Effector memory CD8-positive, alpha-beta T cell (primary cell): ENCODE results near the gene TM9SF3.
A peak's percentile ranks its signal among the peaks of the same experiment; 100 is the strongest.

Source experiments
- ATAC-seq: fragments of 150-1000 bp; cut with Tn5 transposase; replicated peaks from 2 replicates; pipeline ENCODE4 v1.10.0; 2021; ENCODE audit warnings: mild to moderate bottlenecking, moderate library complexity
- DNase-seq, 3 experiments: peaks; one replicate each; pipeline ENCODE4 v3.0.0; 2021
- H3K27ac Mint-ChIP-seq, 2 donors: one replicate each; pipeline ENCODE4 v1.8.0; 2022; ENCODE audit warnings: mild to moderate bottlenecking in 2 of 2, mixed read lengths in 2 of 2, moderate library complexity in 2 of 2
- H3K27me3 Mint-ChIP-seq, 2 donors: one replicate each; pipeline ENCODE4 v1.8.0; 2022; ENCODE audit warnings: mixed read lengths in 2 of 2
- H3K36me3 Mint-ChIP-seq: one replicate; pipeline ENCODE4 v1.8.0; 2022; ENCODE audit warnings: mild to moderate bottlenecking, moderate library complexity, mixed read lengths; ENCODE audit not compliant: insufficient read depth
- H3K4me1 Mint-ChIP-seq, 2 donors: one replicate each; pipeline ENCODE4 v1.8.0; 2022; ENCODE audit warnings: low read depth in 2 of 2, mixed read lengths in 2 of 2
- H3K4me3 Mint-ChIP-seq, 2 donors: one replicate each; pipeline ENCODE4 v1.8.0; 2022; ENCODE audit warnings: mild to moderate bottlenecking in 2 of 2, mixed read lengths in 2 of 2, moderate library complexity in 2 of 2
- H3K9me3 Mint-ChIP-seq, 2 donors: one replicate each; pipeline ENCODE4 v1.8.0; 2022; ENCODE audit warnings: mixed read lengths in 2 of 2
- total RNA-seq, 9 experiments: gene quantifications; one replicate each; lab custom pipeline; 2026; lab: John Stamatoyannopoulos, UW

The TM9SF3 gene
- total RNA-seq: 133 to 315 (median 255) reads per million in 9 experiments

DNA sequence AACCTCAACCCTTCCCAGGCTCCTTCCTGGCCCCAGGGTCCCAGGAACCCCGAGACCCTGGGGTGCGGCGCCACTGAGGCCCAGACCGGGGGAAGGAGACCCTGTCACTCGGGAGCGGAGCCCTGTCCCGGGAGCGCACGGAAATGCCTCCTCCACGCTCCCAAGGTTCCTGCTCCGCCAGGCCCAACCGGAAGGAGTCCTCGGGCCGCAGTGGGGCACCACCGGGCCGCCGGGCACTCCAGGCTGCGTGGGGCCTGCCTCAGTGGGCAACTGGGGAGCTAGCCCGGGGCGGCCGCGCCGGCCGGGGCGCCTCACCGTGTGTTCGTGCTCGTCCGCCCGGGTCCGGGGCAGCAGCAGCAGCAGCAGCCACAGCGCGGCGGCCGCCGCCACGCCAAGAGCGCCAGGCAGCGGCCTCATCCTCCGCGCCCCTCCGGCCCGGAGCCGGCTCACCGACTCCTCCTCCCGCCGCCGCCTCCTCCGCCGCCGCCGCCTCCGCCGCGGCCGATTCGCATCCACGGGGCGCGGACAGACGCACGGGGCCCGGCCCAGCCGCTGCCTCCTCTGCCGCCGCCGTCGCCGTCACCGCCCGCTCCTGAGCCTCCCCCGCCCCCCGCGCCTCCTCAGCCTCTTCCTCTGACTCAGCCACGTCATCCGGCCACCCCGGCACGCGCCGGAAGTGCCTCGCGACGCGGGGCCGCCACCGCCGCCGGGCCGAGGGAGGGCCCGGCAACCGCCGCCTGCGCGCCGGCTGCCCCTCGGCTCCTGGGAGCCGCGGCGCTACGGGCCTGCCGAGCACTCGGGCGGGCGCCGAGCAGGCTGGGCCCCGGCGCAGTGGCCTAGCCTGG is at the start of gene TM9SF3:
TSS of gene TM9SF3 (minus strand) at position 594 of the 845 bp plus-strand sequence. CDS start at position 417, 177 bp downstream.
- H3K27ac Mint-ChIP-seq: peak within 1 kb of the TSS in 1 of 2 donors; percentile 98
- H3K4me1 Mint-ChIP-seq: peaks cover 21 to 35% of the 10 kb centered on the region in 2 donors
- peaks cover 19% of the 10 kb centered on the region for H3K36me3 Mint-ChIP-seq
- DNase-seq (peak; percentile 86 to 90 (median 87)), ATAC-seq (peak; percentile 83)
- H3K27me3 Mint-ChIP-seq: no peaks in the 10 kb centered on the region
- H3K4me3 Mint-ChIP-seq: no peak within 1 kb of the TSS
- H3K9me3 Mint-ChIP-seq: no peaks in the 10 kb centered on the region

DNA sequence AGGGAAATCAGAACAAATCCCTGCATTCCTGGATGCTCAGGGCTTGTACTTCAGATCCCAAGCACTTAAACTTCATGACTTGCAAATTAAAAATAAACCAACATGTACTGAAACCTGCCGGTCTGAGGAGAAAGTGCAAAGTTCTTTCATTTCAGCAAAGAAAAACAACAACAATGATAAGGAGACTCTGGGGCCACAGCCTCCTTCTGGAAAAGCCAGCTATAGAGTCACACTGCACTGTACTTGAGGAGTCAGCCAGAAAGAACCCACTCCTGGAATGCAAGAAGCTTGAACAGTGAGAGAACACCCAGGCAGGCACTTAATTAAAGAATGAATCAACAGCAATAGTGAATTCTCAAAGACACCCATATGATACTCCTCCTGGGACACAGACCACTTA is 49.7 kb upstream of the TM9SF3 start:
- no peak for DNase-seq

DNA sequence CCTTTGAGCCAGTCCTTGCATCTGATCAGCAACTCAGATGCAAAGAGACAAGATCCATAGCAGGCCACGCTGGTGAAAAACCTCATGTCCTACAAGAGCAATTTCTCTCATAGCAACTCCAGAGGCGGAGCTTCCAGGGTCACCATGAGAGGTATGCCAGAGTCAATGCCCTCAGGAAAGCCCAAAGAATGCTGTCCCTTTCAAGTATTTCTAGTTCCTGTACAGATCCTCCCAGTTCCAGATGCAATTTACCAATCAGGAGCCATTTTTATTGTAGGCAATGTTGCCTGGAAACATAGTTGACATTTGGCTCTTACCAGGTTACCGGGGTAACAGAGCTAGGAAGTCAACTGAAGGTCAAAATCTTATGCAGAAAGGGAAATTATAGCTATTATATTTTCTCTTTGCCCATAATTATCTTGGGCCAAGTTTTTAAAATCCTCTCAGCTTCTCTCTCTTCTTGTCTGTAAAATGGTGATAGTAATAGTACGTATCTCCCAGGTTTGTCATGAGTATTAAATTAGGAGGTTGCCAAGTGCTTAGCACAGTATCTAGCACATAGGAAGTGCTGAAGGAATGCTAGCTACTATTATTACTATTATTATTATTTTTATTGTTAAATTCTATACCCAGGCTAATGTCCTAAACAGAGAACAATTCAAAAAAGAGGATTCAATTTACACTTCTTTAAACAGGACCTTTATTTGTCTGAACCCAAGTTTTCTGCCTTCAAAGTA is 46.3 kb upstream of the TM9SF3 start:
- no peaks in the 10 kb centered on the region for H3K4me1 Mint-ChIP-seq
- DNase-seq (no peak), ATAC-seq (no peak)
- H3K9me3 Mint-ChIP-seq: no peaks in the 10 kb centered on the region
- H3K27me3 Mint-ChIP-seq: no peaks in the 10 kb centered on the region
- H3K36me3 Mint-ChIP-seq: peaks cover 3% of the 10 kb centered on the region
- no peak overlapping the region for H3K4me3 Mint-ChIP-seq
- no peak overlapping the region for H3K27ac Mint-ChIP-seq

More for the DNA sequence above, 49.7 kb upstream of the TM9SF3 start:
- Mint-ChIP-seq H3K36me3 (peaks cover 5% of the 10 kb centered on the region), H3K27ac (peak overlapping the region in 1 of 2 donors; percentile 5), H3K4me3 (no peak overlapping the region), H3K27me3 (no peaks in the 10 kb centered on the region), H3K4me1 (no peaks in the 10 kb centered on the region), H3K9me3 (no peaks in the 10 kb centered on the region)
- ATAC-seq: no peak

DNA sequence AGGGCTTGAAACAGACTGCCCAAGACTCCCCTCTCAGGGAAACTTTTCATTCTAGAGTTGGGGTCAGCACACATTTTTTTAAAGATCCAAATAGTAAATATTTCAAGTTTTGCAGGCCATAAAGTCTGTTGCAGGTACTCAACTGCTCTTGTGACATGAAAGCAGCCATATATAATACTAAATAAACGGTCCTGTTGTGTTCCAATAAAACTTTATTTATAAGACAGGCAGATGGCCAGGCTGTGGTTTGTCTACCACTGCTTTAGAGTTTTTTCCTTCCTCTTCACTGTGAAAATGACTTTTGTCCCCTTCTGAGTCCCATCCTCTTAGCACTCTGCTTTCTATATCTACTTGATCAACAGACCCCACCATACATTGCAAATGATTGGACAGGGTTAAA is 40.5 kb upstream of the TM9SF3 start:
- ATAC-seq: no peak
- H3K27ac Mint-ChIP-seq: no peak overlapping the region

DNA sequence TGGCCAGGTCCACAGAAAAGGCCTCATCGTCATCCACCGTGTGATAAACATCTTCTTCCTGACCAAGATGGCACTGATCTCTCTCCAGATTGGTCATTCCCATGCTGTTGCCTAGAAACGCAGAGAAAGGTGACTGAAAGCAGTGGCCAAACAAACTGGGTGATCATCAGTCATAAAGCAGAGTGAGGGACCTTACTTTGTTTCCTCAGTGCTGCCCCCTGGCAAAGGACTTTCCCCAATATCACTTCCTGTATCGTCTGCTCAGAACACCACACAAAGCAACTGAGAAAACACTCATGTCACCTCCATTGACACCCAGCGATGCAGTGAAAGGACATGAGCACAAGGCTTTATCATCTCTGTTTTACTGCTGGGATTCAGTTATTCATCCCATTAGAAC is 40.0 kb upstream of the TM9SF3 start:
- Mint-ChIP-seq H3K4me1 (no peaks in the 10 kb centered on the region), H3K27me3 (no peaks in the 10 kb centered on the region), H3K9me3 (no peaks in the 10 kb centered on the region), H3K4me3 (no peak overlapping the region), H3K27ac (no peak overlapping the region), H3K36me3 (peaks cover 30% of the 10 kb centered on the region)
- no peak for DNase-seq
- no peak for ATAC-seq

More for the DNA sequence above, 40.5 kb upstream of the TM9SF3 start:
- no peaks in the 10 kb centered on the region for H3K27me3 Mint-ChIP-seq
- peaks cover 27% of the 10 kb centered on the region for H3K36me3 Mint-ChIP-seq
- no peaks in the 10 kb centered on the region for H3K4me1 Mint-ChIP-seq
- no peaks in the 10 kb centered on the region for H3K9me3 Mint-ChIP-seq
- no peak overlapping the region for H3K4me3 Mint-ChIP-seq
- DNase-seq: no peak

DNA sequence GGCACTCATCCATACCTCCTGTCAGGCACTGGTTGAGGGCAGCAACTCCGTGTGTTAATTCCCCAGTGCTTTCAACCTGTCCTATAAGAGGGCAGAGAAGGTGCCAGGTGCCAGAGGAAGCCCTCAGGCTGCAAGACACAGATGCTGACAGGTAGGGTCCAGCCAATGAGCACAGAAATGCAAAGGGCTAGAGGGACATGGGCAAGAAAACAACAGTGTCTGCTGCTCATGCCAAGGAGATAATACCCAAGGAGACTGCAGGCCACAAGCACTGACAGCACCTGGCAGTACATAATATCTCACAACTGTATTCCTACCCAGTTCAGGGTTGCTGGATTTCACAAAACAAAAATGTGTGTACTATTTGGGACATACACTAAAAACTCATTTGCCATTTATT is 38.4 kb upstream of the TM9SF3 start:
- H3K4me1 Mint-ChIP-seq: no peaks in the 10 kb centered on the region
- H3K9me3 Mint-ChIP-seq: no peaks in the 10 kb centered on the region
- peaks cover 36% of the 10 kb centered on the region for H3K36me3 Mint-ChIP-seq
- H3K4me3 Mint-ChIP-seq: no peak overlapping the region
- DNase-seq: no peak
- peak overlapping the region in 1 of 2 donors; percentile 55 for H3K27ac Mint-ChIP-seq
- H3K27me3 Mint-ChIP-seq: no peaks in the 10 kb centered on the region
- ATAC-seq: no peak

DNA sequence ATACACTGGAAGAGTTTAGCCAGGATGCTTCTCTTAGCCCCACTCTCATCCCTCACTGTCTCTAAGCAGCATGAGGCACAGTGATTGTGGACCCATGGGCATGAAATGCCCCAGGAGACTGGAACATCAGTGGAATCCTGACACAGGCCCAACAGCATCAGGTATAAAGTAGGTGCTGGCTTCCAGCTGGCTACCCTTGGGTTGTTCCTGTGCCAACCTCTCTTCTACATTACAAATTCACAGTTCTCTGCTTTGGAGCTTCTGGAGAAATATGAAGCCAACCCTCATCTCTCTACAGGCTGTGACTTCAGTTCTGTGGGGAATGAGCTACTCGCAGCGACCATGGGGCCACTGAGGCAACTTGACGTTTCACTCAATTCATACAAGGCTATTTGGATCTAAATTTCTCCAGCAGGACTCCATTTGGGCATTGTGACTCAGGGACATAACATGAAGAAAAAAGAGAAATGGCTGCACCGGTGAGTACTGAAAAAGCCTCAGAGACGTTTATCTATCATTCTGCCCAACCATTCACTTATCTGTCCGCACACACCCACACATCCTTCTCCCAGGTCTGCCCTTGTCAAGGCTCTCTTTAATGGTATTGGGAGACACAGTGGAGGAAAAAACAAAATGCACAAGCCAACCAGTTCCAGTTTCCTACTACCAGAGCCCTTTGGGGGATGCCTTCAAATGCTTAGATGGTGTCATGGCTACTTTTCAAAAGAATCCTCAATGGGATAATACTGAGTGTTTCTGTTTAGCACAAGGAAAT is 35.4 kb upstream of the TM9SF3 start:
- DNase-seq: no peak
- Mint-ChIP-seq H3K4me3 (no peak overlapping the region), H3K4me1 (no peaks in the 10 kb centered on the region), H3K27me3 (no peaks in the 10 kb centered on the region), H3K9me3 (no peaks in the 10 kb centered on the region), H3K27ac (no peak overlapping the region), H3K36me3 (peaks cover 37% of the 10 kb centered on the region)
- no peak for ATAC-seq

DNA sequence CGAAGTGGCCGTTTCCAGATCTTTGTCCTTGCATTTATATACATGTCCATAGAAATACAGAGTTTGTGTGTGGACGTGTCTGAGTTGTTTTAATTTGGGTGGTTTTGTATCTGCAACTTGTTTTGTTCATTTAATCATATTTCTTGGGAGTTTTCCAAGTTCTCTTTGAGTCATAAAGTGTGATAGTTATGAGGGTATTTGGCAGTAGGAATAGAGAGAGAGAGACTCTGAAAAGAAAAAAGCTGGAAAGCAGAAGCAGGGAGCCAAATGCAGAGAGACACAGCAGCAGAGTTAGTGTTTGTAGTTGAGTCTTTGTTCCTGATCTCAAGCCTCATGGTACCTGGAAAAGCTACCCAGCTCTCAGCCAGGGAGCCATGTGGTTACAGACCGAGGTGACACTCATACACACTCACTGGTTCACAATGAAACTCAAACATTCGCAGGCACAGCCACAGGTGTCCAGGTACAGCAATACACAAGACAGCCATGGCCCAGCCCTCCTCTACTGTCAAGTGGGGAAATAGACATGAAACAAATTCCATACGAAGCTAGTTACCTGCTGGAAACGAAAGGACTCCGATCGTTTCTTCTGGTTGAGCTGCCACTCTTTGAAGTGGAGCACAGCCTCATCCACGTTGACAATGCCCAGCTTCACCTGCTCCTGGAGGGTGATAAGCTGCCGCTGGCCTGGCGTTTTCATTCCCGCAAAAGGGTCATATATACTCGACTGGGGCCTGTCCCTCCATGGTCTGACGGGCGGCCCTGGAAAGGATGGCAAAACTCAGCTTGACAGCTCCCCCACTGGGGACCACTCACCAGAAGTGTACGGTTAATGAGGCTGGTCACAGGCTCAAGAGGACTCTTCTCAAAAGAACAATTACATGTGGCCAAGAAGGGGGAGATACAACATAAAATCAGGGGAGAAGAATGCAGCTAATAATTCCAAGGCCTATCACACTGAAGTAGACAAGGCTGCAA is 33.3 kb upstream of the TM9SF3 start:
- H3K9me3 Mint-ChIP-seq: no peaks in the 10 kb centered on the region

DNA sequence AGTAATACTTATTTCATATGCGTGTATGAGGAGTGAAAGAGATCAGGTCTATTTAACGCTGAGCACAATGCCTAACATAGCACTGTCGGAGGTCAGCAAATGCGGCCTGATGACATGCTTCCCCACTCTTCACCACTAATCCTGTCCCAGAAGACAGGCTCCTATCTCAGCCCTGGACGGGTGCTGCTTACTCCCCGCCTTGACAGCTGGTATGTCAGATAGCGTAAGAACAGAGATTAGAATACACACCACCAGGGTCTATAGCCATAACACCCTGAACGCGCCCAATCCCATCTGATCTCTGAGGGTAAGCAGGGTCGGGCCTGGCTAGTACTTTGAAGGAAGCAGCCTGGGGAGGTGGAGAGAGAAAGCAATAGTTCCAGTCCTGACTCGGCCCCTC is 32.3 kb upstream of the TM9SF3 start:
- no peak for DNase-seq
- no peaks in the 10 kb centered on the region for H3K27me3 Mint-ChIP-seq
- H3K9me3 Mint-ChIP-seq: no peaks in the 10 kb centered on the region
- no peak for ATAC-seq
- peak overlapping the region in 1 of 2 donors; percentile 2 for H3K27ac Mint-ChIP-seq
- peaks cover 37% of the 10 kb centered on the region for H3K36me3 Mint-ChIP-seq
- peaks cover 0 to 1% of the 10 kb centered on the region in 2 donors for H3K4me1 Mint-ChIP-seq
- no peak overlapping the region for H3K4me3 Mint-ChIP-seq

More for the DNA sequence above, 33.3 kb upstream of the TM9SF3 start:
- no peak overlapping the region for H3K4me3 Mint-ChIP-seq
- peaks cover 32% of the 10 kb centered on the region for H3K36me3 Mint-ChIP-seq
- DNase-seq (no peak), ATAC-seq (no peak)
- no peaks in the 10 kb centered on the region for H3K27me3 Mint-ChIP-seq
- no peak overlapping the region for H3K27ac Mint-ChIP-seq
- no peaks in the 10 kb centered on the region for H3K4me1 Mint-ChIP-seq

DNA sequence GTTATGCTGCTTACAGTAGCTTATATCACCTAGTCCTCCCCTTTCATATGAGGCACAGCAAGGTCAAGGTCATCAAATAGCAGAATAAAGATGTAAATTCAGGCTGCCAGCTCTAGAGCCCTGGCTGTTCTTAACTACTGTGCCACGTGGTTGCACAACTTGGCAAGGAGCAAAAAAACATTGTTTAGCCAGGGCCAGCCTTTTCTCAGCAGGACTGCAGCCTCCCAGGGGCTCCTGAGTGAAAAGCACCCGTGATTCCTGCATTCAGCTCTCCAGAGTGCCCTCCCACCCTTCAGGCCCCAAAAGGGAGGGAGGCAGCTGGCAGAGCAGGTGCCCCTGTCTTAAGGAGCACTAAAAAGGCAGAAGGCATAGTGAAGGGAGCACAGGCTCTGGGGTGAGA is 31.8 kb upstream of the TM9SF3 start:
- H3K4me1 Mint-ChIP-seq: peaks cover 0 to 1% of the 10 kb centered on the region in 2 donors
- ATAC-seq (no peak), DNase-seq (no peak)
- peak overlapping the region in 1 of 2 donors; percentile 2 for H3K27ac Mint-ChIP-seq
- H3K27me3 Mint-ChIP-seq: no peaks in the 10 kb centered on the region
- no peak overlapping the region for H3K4me3 Mint-ChIP-seq
- peaks cover 37% of the 10 kb centered on the region for H3K36me3 Mint-ChIP-seq
- no peaks in the 10 kb centered on the region for H3K9me3 Mint-ChIP-seq

DNA sequence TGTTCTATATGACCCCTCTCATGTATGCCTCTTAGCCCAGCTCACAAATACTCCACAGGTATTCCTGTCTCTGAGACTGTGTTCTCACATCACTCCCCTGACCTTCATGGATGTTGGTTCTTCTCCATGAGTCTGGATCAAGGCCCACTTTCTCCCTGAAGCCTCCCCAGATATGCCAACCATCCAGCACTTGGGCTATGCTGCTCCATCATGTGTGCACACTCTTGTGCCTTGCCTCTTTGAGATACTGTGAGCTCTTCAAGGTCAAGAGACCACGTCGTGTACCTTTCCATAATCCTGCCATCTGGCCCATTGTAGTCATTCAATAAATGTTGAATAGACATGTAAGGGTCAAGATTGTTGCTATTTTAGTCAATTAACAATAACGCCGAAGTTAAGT is 30.1 kb upstream of the TM9SF3 start:
- peak overlapping the region in 1 of 2 donors; percentile 29 for H3K27ac Mint-ChIP-seq
- no peaks in the 10 kb centered on the region for H3K9me3 Mint-ChIP-seq
- H3K4me1 Mint-ChIP-seq: peaks cover 0 to 1% of the 10 kb centered on the region in 2 donors
- peaks cover 33% of the 10 kb centered on the region for H3K36me3 Mint-ChIP-seq
- H3K4me3 Mint-ChIP-seq: no peak overlapping the region
- no peaks in the 10 kb centered on the region for H3K27me3 Mint-ChIP-seq
- DNase-seq (no peak), ATAC-seq (no peak)

DNA sequence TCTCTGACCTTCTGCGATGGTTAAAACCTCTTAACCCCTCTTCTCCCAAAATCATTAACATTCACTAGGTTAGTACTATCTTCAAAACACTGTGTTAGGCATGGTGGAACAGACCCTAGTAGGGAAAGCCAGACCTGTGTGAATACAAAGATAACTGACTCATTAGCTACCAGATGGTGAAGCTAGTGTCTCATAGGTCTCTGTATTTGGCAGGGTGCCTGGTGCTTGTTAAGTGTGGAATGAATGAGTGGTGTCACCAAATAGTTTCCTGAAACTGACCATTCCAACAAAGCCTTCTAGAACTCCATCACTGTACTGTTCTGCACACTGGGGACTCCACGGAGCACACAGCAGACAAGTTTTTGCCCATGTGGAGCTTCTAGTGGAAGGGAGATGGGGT is 27.7 kb upstream of the TM9SF3 start:
- Mint-ChIP-seq H3K4me1 (peaks cover 11 to 12% of the 10 kb centered on the region in 2 donors), H3K4me3 (no peak overlapping the region), H3K27ac (peak overlapping the region in 1 of 2 donors; percentile 86), H3K36me3 (peaks cover 25% of the 10 kb centered on the region), H3K27me3 (no peaks in the 10 kb centered on the region), H3K9me3 (no peaks in the 10 kb centered on the region)
- ATAC-seq: no peak
- no peak for DNase-seq
